BJ (cell line): ENCODE results near the gene B3GNT5. TPM values are rescaled to one million over a fixed set of nuclear protein-coding genes. Genes with fewer than 3 reads are reported as not detected.

ENCODE experiments used
- CTCF ChIA-PET: fragments of 350-600 bp; formaldehyde crosslinking; extraction: SDS; loops from one replicate; lab custom pipeline; 2021; ENCODE audit warnings: antibody characterized with exemption, inconsistent platforms; lab: Yijun Ruan, JAX
- POLR2A ChIA-PET: fragments of 300-600 bp; sonication (Branson Sonifier 250); formaldehyde crosslinking; extraction: SDS; loops from one replicate; lab custom pipeline; 2021; ENCODE audit warnings: antibody characterized with exemption; lab: Charles Lee
- DNase-seq: peaks from one replicate; pipeline ENCODE4 v3.0.0-alpha.2; 2011; ENCODE audit warnings: low read depth
- H3K27me3 ChIP-seq: 2 replicates; pipeline ENCODE4 v1.6.0; 2011; ENCODE audit warnings: low read length; ENCODE audit not compliant: control insufficient read depth, insufficient read depth
- H3K36me3 ChIP-seq: 2 replicates; pipeline ENCODE4 v1.5.1; 2011; ENCODE audit warnings: low read length; ENCODE audit not compliant: control insufficient read depth, insufficient read depth
- H3K4me3 ChIP-seq: 2 replicates; pipeline ENCODE4 v1.5.1; 2011; ENCODE audit warnings: low read depth, mild to moderate bottlenecking, control low read depth, low read length
- polyA plus RNA-seq: library from polyadenylated mRNA; depleted of rRNA; stranded (reverse); fragments of >200 nt; gene quantifications from 2 replicates; pipeline ENCODE4 v1.2.3, GENCODE V29; 2011
- TF ChIP-seq, protein P1 (sequence below): IDR thresholded peaks from 2 replicates; pipeline ENCODE4 v1.5.1; 2011; ENCODE audit warnings: low read depth, mild to moderate bottlenecking, control low read depth, inconsistent platforms, low read length, moderate library complexity; ENCODE audit not compliant: insufficient read depth

B3GNT5 gene
- polyA plus RNA-seq, 1 experiment, result 0.27 TPM

DNA sequence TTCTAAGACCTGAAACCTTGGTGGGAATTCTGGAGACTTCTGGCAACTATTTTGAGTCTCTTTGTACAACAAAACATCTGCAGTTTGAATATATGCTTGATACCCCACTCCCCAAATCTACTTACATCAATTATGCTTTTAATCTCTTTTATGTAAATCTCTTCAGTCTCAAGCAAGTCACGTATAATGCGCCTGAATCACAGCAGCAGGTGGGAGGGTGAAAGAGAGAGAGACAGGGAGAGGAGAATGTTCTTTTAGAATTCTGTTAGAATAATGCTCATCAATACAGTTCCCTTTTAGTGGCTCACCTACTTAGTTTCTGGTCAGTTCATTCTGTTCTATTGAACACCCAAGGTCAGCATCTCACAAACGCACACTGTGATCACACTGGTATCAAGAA, 22.2 kb upstream of the B3GNT5 start:
- Histone ChIP-seq H3K27me3 (0 out of 2 replicates have a peak, but pooled peaks cover 1% of the 10 kb centered on the region), H3K36me3 (no peaks in the 10 kb centered on the region), H3K4me3 (no peak overlapping the region)
- ChIA-PET CTCF (no interaction called here), POLR2A (no interaction called here)
- no peak for DNase-seq
- TF ChIP-seq, protein P1, sequence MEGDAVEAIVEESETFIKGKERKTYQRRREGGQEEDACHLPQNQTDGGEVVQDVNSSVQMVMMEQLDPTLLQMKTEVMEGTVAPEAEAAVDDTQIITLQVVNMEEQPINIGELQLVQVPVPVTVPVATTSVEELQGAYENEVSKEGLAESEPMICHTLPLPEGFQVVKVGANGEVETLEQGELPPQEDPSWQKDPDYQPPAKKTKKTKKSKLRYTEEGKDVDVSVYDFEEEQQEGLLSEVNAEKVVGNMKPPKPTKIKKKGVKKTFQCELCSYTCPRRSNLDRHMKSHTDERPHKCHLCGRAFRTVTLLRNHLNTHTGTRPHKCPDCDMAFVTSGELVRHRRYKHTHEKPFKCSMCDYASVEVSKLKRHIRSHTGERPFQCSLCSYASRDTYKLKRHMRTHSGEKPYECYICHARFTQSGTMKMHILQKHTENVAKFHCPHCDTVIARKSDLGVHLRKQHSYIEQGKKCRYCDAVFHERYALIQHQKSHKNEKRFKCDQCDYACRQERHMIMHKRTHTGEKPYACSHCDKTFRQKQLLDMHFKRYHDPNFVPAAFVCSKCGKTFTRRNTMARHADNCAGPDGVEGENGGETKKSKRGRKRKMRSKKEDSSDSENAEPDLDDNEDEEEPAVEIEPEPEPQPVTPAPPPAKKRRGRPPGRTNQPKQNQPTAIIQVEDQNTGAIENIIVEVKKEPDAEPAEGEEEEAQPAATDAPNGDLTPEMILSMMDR, result no peak

DNA sequence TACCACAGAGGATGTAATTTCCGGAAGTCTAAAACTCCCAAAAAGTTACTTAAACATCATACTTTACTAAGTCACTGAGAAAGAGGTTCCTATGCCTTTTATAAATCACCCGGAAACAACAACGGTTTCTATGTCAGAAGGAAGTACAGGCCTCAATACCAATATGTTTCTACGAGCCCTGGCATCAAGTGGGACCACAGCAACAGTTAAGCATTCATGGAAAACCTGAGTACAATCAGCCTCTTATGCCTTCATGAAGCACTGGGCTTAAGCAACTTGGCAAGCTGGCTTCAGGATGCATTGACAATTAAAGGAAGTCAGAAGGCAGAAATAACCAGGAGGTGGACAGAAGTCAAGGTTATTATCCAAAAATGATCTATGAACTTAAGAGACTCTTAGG, 19.1 kb upstream of the B3GNT5 start:
- no peaks in the 10 kb centered on the region for H3K36me3 ChIP-seq
- no peak for DNase-seq
- CTCF ChIA-PET, result no interaction called here
- POLR2A ChIA-PET, result no interaction called here
- no peak overlapping the region for H3K4me3 ChIP-seq
- no peaks in the 10 kb centered on the region for H3K27me3 ChIP-seq
- TF ChIP-seq, protein P1, result no peak

DNA sequence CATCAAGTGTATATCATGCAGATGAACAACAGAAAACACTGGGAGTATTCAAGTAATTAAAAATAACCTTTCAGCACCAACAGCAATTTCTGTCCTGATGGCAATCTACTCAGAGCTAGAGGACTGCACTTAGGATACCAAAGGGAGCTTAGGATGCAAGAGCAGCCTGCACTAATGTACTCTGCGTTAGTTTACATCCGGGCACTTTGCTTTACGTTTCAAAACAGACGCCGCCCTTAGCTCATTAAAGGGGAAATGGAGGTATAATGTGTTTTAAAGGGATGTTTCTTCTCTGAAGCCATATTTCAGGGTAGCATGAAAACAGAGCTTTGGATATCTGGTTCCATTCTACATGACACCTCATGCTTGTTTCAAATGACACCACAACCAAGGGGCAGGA, 14.0 kb upstream of the B3GNT5 start:
- Histone ChIP-seq H3K36me3 (no peaks in the 10 kb centered on the region), H3K4me3 (no peak overlapping the region), H3K27me3 (no peaks in the 10 kb centered on the region; the same call in 1 of the 2 replicates)
- no peak for DNase-seq
- CTCF ChIA-PET, result no interaction called here
- TF ChIP-seq, protein P1, result no peak
- POLR2A ChIA-PET, result no interaction called here

DNA sequence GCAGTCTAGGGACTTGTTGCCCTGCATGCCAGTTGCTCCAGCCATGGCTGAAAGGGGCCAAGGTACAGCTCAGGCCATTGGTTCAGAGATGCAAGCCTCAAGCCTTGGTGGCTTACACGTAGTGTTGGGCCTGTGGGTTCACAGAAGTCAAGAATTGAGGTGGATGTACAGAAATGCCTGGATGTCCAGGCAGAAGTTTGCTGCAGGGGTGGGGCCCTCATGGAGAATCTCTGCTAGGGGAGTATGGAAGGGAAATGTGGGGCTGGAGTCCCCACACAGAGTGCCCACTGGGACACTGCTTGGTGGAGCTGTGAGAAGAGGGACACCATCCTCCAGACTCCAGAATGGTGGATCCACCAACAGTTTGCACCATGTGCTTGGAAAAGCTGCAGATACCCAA, 10.6 kb upstream of the B3GNT5 start:
- Histone ChIP-seq H3K4me3 (no peak overlapping the region), H3K27me3 (no peaks in the 10 kb centered on the region; the same call in 1 of the 2 replicates), H3K36me3 (no peaks in the 10 kb centered on the region)
- TF ChIP-seq, protein P1, result no peak
- ChIA-PET POLR2A (no interaction called here), CTCF (no interaction called here)
- no peak for DNase-seq

DNA sequence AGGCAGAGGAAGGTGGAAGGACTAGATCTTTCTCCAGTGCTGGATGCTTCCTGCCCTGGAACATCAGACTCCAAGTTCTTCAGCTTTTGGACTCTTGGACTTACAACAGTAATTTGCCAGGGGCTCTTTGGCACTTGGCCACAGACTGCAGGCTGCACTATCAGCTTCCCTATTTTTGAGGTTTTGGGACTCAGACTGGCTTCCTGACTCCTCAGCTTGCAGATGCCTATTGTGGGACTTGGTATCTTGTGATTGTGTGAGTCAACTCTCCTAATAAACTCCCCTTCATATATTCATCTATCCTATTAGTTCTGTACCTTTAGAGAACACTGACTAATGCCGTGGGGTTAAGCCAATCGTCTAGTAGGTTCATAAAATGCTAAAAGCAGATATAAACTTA, 8.8 kb upstream of the B3GNT5 start:
- ChIA-PET POLR2A (no interaction called here), CTCF (no interaction called here)
- Histone ChIP-seq H3K27me3 (peaks cover under 1% of the 10 kb centered on the region), H3K4me3 (no peak overlapping the region), H3K36me3 (no peaks in the 10 kb centered on the region)
- no peak for DNase-seq
- TF ChIP-seq, protein P1, result no peak
